ENCODE data around the gene ADRB2.

DNA sequence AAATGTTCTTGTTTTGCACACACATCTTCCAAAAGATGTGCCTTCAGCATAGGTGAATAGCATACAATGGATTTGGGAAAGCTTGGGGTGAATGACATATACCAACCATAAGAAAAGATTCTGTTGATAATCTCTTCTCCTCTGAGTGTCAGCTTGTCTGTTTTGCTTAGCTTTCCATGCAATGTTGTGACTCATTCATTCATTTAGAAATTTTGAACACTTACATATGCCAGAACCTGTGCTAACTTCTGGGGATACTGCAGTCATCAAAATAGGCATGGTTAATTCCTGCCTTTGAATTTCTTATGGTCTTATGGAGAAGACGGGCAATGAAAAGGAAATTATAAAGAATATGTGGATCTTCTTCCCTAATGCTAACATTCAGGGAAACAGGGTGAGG, 14.1 kb downstream of the ADRB2 start:
- TF ChIP-seq EP300 (IDR thresholded peaks at IDR 0.05): no peak
- TF ChIP-seq, protein P1, sequence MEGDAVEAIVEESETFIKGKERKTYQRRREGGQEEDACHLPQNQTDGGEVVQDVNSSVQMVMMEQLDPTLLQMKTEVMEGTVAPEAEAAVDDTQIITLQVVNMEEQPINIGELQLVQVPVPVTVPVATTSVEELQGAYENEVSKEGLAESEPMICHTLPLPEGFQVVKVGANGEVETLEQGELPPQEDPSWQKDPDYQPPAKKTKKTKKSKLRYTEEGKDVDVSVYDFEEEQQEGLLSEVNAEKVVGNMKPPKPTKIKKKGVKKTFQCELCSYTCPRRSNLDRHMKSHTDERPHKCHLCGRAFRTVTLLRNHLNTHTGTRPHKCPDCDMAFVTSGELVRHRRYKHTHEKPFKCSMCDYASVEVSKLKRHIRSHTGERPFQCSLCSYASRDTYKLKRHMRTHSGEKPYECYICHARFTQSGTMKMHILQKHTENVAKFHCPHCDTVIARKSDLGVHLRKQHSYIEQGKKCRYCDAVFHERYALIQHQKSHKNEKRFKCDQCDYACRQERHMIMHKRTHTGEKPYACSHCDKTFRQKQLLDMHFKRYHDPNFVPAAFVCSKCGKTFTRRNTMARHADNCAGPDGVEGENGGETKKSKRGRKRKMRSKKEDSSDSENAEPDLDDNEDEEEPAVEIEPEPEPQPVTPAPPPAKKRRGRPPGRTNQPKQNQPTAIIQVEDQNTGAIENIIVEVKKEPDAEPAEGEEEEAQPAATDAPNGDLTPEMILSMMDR (IDR thresholded peaks at IDR 0.05): no peak
